ENCODE data around the gene APOBEC4.
A peak's percentile ranks its signal among the peaks of the same experiment; 100 is the strongest.
"Not testable (repeated sequence)": the region's sequence is repeated elsewhere in the genome, so short reads cannot be mapped to it uniquely, and the experiment has no call there.

APOBEC4 gene

GRCh38 chr1:183634429-183635065, 18.6 kb downstream of the APOBEC4 start:
- TF ChIP-seq CTCF (conservative IDR thresholded peaks at IDR 0.05; ENCODE audit: low read length) = no peak

GRCh38 chr1:183633676-183634343, 19.3 kb downstream of the APOBEC4 start:
- peak overlapping the region; percentile 80 for H3K4me3 ChIP-seq (ENCODE audit: low read length)
- TF ChIP-seq CTCF (conservative IDR thresholded peaks at IDR 0.05; ENCODE audit: low read length) = peak; percentile 66
- DNase-seq (ENCODE audit: low read depth) = peak; percentile 89

More at GRCh38 chr1:183634429-183635065, 18.6 kb downstream of the APOBEC4 start:
- H3K4me3 ChIP-seq (ENCODE audit: low read length) = peak overlapping the region; percentile 80
- DNase-seq (ENCODE audit: low read depth) = no peak

GRCh38 chr1:183632964-183633363, 20.2 kb downstream of the APOBEC4 start:
- TF ChIP-seq CTCF (conservative IDR thresholded peaks at IDR 0.05; ENCODE audit: low read length) = no peak
- H3K4me3 ChIP-seq (ENCODE audit: low read length) = peak overlapping the region; percentile 80
- no peak for DNase-seq (ENCODE audit: low read depth)

GRCh38 chr1:183632114-183632513, 21.0 kb downstream of the APOBEC4 start:
- peak; percentile 86 for DNase-seq (ENCODE audit: low read depth)
- no peak for TF ChIP-seq CTCF (conservative IDR thresholded peaks at IDR 0.05; ENCODE audit: low read length)
- H3K4me3 ChIP-seq (ENCODE audit: low read length) = peak overlapping the region; percentile 80

GRCh38 chr1:183630748-183631147, 22.4 kb downstream of the APOBEC4 start:
- H3K4me3 ChIP-seq (ENCODE audit: low read length) = 0 out of 2 replicates have a peak overlapping the region, but pooled peaks have one; percentile 5
- TF ChIP-seq CTCF (conservative IDR thresholded peaks at IDR 0.05; ENCODE audit: low read length) = no peak
- DNase-seq (ENCODE audit: low read depth) = peak; percentile 53

GRCh38 chr1:183628537-183628936, 24.6 kb downstream of the APOBEC4 start:
- H3K4me3 ChIP-seq (ENCODE audit: low read length) = no peak overlapping the region
- DNase-seq (ENCODE audit: low read depth) = no peak
- no peak for TF ChIP-seq CTCF (conservative IDR thresholded peaks at IDR 0.05; ENCODE audit: low read length)

GRCh38 chr1:183626236-183626635, 26.9 kb downstream of the APOBEC4 start:
- DNase-seq (ENCODE audit: low read depth); H3K4me3 ChIP-seq (ENCODE audit: low read length): not testable (repeated sequence)
